Measurements from ENCODE around the gene PPP2R5A.

- no peak for TF ChIP-seq CTCF (tag by site-specific recombination; IDR thresholded peaks at IDR 0.05)
- no peak for TF ChIP-seq ZNF830 (tag by site-specific recombination; IDR thresholded peaks at IDR 0.05; ENCODE audit: low read depth)
- no peak for TF ChIP-seq SP7 (tag by site-specific recombination; IDR thresholded peaks at IDR 0.05)
- no peak for TF ChIP-seq ZNF529 (tag by site-specific recombination; IDR thresholded peaks at IDR 0.05; ENCODE audit: insufficient replicate concordance)
- TF ChIP-seq, protein P1, sequence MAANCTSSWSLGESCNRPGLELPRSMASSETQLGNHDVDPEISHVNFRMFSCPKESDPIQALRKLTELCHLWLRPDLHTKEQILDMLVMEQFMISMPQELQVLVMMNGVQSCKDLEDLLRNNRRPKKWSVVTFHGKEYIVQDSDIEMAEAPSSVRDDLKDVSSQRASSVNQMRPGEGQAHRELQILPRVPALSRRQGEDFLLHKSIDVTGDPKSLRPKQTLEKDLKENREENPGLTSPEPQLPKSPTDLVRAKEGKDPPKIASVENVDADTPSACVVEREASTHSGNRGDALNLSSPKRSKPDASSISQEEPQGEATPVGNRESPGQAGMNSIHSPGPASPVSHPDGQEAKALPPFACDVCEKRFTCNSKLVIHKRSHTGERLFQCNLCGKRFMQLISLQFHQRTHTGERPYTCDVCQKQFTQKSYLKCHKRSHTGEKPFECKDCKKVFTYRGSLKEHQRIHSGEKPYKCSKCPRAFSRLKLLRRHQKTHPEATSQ (tag by site-specific recombination; IDR thresholded peaks at IDR 0.05): no peak
- TF ChIP-seq ZNF184 (tag by site-specific recombination; IDR thresholded peaks at IDR 0.05): no peak
- no peak for TF ChIP-seq ZNF140 (tag by site-specific recombination; IDR thresholded peaks at IDR 0.05)
- no peak for TF ChIP-seq PBX3 (CRISPR knock-in tag; IDR thresholded peaks at IDR 0.05)
- no peak for TF ChIP-seq ZNF530 (tag by site-specific recombination; IDR thresholded peaks at IDR 0.05; ENCODE audit: low read depth)
Observed at GRCh38 chr1:212386029-212386428, 100.8 kb downstream of the PPP2R5A start.

Measured in HEK293 (cell line).